Liver (tissue), 3 donors: Measurements from ENCODE around the gene TNS3.

Source experiments
- ATF3 ChIP-seq: IDR thresholded peaks from 2 replicates; pipeline ENCODE4 v1.6.1; 2016; ENCODE audit warnings: antibody characterized with exemption
- EGR1 ChIP-seq, 2 donors: IDR thresholded peaks; 2 replicates each; pipeline ENCODE4 v1.6.1; 2016 to 2018; ENCODE audit warnings: antibody characterized with exemption in 2 of 2, low read depth in 2 of 2
- GABPA ChIP-seq, 2 donors: IDR thresholded peaks in 1 of 2; conservative IDR thresholded peaks in 1 of 2; 2 replicates each; pipeline ENCODE4 v1.6.1; 2016; ENCODE audit warnings: antibody characterized with exemption in 2 of 2, mild to moderate bottlenecking in 1 of 2, moderate library complexity in 1 of 2
- HNF4A ChIP-seq, 2 donors: conservative IDR thresholded peaks; 2 replicates each; pipeline ENCODE4 v1.6.1; 2016; ENCODE audit warnings: antibody characterized with exemption in 2 of 2, mild to moderate bottlenecking in 2 of 2
- RAD21 ChIP-seq, 2 donors: IDR thresholded peaks; 2 replicates each; pipeline ENCODE4 v1.6.1; 2016; ENCODE audit warnings: antibody characterized with exemption in 2 of 2, mild to moderate bottlenecking in 2 of 2
- REST ChIP-seq: IDR thresholded peaks from 2 replicates; pipeline ENCODE4 v1.6.1; 2016; ENCODE audit warnings: antibody characterized with exemption, mild to moderate bottlenecking
- RXRA ChIP-seq, 2 donors: IDR thresholded peaks; 2 replicates each; pipeline ENCODE4 v1.6.1; 2017 to 2018; ENCODE audit warnings: antibody characterized with exemption in 2 of 2, mild to moderate bottlenecking in 1 of 2
- TAF1 ChIP-seq: conservative IDR thresholded peaks from 2 replicates; pipeline ENCODE4 v1.6.1; 2016; ENCODE audit warnings: antibody characterized with exemption, mild to moderate bottlenecking
- YY1 ChIP-seq: IDR thresholded peaks from 2 replicates; pipeline ENCODE4 v1.6.1; 2016; ENCODE audit warnings: antibody characterized with exemption, mild to moderate bottlenecking
- TF ChIP-seq, protein P1 (sequence below): fragments of 150-350 bp; IDR thresholded peaks from 2 replicates; pipeline ENCODE4 v1.5.1; 2017; ENCODE audit warnings: improper control_type of control experiment, low read depth, low read length; ENCODE audit not compliant: missing input control
- TF ChIP-seq, protein P2 (sequence below): IDR thresholded peaks from 2 replicates; pipeline ENCODE4 v1.6.1; 2016; ENCODE audit warnings: antibody characterized with exemption
- donor health status: healthy.
- donor health status: healthy.

DNA sequence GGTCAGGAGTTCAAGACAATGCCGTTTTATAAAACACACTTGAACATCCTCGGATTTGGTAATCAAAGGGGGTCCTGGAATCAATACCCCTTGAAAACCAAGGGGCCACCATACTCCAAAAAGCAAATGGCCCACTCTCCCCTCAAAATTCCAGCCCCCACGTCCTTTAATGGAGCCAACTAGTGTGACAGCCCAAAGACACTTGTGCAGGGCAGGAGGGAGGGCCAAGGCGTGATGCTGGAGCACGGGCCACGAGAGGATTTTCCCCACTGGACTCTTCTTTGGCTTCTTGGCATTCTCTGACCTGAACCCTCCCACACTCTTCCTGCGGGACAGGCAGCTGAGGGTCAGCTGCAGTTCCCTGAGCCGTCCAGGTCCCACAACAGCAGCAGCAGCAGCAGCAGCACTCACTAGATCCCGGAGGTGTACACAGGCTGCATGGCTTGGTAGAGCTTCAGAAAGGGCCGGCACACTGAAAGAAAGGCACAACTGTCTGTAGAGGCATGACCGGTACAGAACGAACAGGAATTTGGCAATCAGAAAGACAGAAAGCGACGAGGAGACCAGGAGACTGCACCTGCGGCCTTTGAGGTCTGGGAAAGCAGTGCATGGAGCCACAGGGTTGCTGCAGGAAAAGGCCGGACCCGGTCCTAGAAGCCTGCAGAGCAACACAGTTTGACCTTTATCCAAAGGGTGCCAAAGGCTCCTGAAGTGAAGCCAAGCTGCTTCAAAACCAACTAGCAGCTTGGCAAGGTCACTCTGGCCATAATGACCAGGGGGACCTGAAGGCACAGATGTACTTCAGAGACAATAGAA is 168.2 kb downstream of the TNS3 start:
- TF ChIP-seq, protein P1, sequence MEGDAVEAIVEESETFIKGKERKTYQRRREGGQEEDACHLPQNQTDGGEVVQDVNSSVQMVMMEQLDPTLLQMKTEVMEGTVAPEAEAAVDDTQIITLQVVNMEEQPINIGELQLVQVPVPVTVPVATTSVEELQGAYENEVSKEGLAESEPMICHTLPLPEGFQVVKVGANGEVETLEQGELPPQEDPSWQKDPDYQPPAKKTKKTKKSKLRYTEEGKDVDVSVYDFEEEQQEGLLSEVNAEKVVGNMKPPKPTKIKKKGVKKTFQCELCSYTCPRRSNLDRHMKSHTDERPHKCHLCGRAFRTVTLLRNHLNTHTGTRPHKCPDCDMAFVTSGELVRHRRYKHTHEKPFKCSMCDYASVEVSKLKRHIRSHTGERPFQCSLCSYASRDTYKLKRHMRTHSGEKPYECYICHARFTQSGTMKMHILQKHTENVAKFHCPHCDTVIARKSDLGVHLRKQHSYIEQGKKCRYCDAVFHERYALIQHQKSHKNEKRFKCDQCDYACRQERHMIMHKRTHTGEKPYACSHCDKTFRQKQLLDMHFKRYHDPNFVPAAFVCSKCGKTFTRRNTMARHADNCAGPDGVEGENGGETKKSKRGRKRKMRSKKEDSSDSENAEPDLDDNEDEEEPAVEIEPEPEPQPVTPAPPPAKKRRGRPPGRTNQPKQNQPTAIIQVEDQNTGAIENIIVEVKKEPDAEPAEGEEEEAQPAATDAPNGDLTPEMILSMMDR, result no peak
- TF ChIP-seq RAD21 (IDR thresholded peaks at IDR 0.05) (peak in 1 of 2 donors; percentile 11), ATF3 (no peak), GABPA (IDR thresholded peaks at IDR 0.05 in 1 of 2, conservative IDR thresholded peaks at IDR 0.05 in 1 of 2) (no peak), HNF4A (conservative IDR thresholded peaks at IDR 0.05) (no peak), TAF1 (no peak), REST (no peak), RXRA (IDR thresholded peaks at IDR 0.05) (no peak), EGR1 (IDR thresholded peaks at IDR 0.05; ENCODE audit: low read depth in 2 of 2) (no peak), YY1 (no peak)
- TF ChIP-seq, protein P2, sequence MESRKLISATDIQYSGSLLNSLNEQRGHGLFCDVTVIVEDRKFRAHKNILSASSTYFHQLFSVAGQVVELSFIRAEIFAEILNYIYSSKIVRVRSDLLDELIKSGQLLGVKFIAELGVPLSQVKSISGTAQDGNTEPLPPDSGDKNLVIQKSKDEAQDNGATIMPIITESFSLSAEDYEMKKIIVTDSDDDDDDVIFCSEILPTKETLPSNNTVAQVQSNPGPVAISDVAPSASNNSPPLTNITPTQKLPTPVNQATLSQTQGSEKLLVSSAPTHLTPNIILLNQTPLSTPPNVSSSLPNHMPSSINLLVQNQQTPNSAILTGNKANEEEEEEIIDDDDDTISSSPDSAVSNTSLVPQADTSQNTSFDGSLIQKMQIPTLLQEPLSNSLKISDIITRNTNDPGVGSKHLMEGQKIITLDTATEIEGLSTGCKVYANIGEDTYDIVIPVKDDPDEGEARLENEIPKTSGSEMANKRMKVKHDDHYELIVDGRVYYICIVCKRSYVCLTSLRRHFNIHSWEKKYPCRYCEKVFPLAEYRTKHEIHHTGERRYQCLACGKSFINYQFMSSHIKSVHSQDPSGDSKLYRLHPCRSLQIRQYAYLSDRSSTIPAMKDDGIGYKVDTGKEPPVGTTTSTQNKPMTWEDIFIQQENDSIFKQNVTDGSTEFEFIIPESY, result no peak
